ENCODE data around the gene HES5. TPM values are rescaled to one million over a fixed set of nuclear protein-coding genes. Genes with fewer than 3 reads are reported as not detected.

The HES5 gene
- total and polyA plus RNA-seq, 2 of the 4 experiments (the other 2 are of a cell fraction), result not detected

DNA sequence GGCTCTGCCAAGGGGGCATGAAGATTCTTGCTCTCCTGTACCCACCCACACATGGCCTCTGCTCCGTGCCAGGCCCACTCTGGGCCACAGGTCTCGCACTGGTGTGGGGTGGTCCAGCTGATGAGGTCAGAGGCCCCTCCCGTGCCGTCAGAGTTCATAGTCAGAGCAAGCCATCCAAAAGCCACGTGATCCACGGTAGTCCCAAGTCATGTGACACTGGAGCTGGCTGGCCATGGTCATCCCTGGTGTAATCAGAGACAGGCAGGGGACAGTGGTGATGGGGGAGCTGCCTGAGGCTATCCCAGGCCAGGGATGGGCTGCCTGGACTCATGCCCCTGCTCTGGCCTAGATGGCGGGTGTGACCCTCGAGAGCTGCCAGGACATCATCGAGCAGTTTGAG is 43.5 kb downstream of the HES5 start:
- 88% methylated on average over 3 of the region's 9 CpGs; no CpG with 5 or more reads in 1 of the 2 experiments for WGBS, 2 experiments (ENCODE audit: extremely low coverage in 2 of 2, insufficient read length in 1 of 2)
- no peak overlapping the region for H2BK120ac ChIP-seq (ENCODE audit: low read depth, low read length)
- TF ChIP-seq ELK1 (IDR thresholded peaks at IDR 0.05; ENCODE audit: borderline replicate concordance, low read depth, low read length), result no peak
- TF ChIP-seq SMC3 (IDR thresholded peaks at IDR 0.05; ENCODE audit: low read depth, low read length), result no peak
- TF ChIP-seq, protein P1, sequence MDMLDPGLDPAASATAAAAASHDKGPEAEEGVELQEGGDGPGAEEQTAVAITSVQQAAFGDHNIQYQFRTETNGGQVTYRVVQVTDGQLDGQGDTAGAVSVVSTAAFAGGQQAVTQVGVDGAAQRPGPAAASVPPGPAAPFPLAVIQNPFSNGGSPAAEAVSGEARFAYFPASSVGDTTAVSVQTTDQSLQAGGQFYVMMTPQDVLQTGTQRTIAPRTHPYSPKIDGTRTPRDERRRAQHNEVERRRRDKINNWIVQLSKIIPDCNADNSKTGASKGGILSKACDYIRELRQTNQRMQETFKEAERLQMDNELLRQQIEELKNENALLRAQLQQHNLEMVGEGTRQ (IDR thresholded peaks at IDR 0.05; ENCODE audit: low read depth, low read length), result peak; percentile 22; the same call in 1 of the 2 replicates
- no peak overlapping the region for H4K91ac ChIP-seq (ENCODE audit: insufficient read depth, low read depth, low read length)
- intact Hi-C loops (cut with micrococcal nuclease) (no loop called here), in situ Hi-C loops (cut with MboI; ENCODE audit: low sequenced_read_pairs) (no loop called here), dilution Hi-C loops (cut with HindIII; ENCODE audit: low sequenced_read_pairs, unreplicated experiment) (no loop called here)
- H3K9me3 ChIP-seq (ENCODE audit: control insufficient read depth, insufficient read depth, low read length), result peaks cover 11% of the 10 kb centered on the region
- H2BK5ac ChIP-seq (ENCODE audit: low read depth, low read length, poor library complexity, severe bottlenecking), result no peak overlapping the region
- H2BK20ac ChIP-seq (ENCODE audit: low read depth, low read length), result no peak overlapping the region
- no peak overlapping the region for H3K23ac ChIP-seq (ENCODE audit: low read depth, low read length)
- no peaks in the 10 kb centered on the region for H3K4me1 ChIP-seq (ENCODE audit: control insufficient read depth, insufficient read depth, low read length)
- H3K79me1 ChIP-seq (ENCODE audit: low read depth in 1 of 2, low read length in 2 of 2), result no peaks in the 10 kb centered on the region
- H3K56ac ChIP-seq (ENCODE audit: extremely low read depth, insufficient read depth, low read length), result no peak overlapping the region
- no peaks in the 10 kb centered on the region for H3K36me3 ChIP-seq (ENCODE audit: control insufficient read depth, insufficient read depth, low read length)
- H2AFZ ChIP-seq (replicated peaks; ENCODE audit: low read length, poor library complexity), result no peak overlapping the region
- ChIA-PET POLR2A (ENCODE audit: unreplicated experiment) (no interaction called here), CTCF (no interaction called here)
- H2BK15ac ChIP-seq (ENCODE audit: low read depth, low read length), result no peak overlapping the region
- no peak overlapping the region for H3K9ac ChIP-seq (ENCODE audit: low read depth, low read length)
- H3K18ac ChIP-seq (ENCODE audit: low read depth, low read length), result no peak overlapping the region
- no peak overlapping the region for H3K14ac ChIP-seq (replicated peaks; ENCODE audit: low read depth, low read length)
- H3K4me2 ChIP-seq (ENCODE audit: low read depth, low read length), result no peak overlapping the region
- H2AK5ac ChIP-seq (ENCODE audit: low read depth, low read length), result no peak overlapping the region
- H3K27me3 ChIP-seq (ENCODE audit: control insufficient read depth, insufficient read depth, low read length), result peaks cover 5% of the 10 kb centered on the region; the same call in 1 of the 2 replicates
- H3K4ac ChIP-seq (ENCODE audit: low read depth, low read length), result no peak overlapping the region
- ATAC-seq (ENCODE audit: low read depth) (no peak), DNase-seq (no peak)
- peaks cover 3% of the 10 kb centered on the region; the same call in 1 of the 2 replicates for H3K9me1 ChIP-seq (ENCODE audit: insufficient read depth, low read length)
- H4K5ac ChIP-seq (ENCODE audit: low read depth, low read length), result no peak overlapping the region
- H3K27ac ChIP-seq (ENCODE audit: insufficient read depth, low read length), result no peak overlapping the region
- no peak overlapping the region for H4K8ac ChIP-seq (ENCODE audit: low read depth in 2 of 2, low read length in 2 of 2)
- no peak overlapping the region for H2AK9ac ChIP-seq (replicated peaks; ENCODE audit: low read depth, low read length, poor library complexity)
- no peaks in the 10 kb centered on the region for H4K20me1 ChIP-seq (ENCODE audit: insufficient read depth, low read length)
- H3K4me3 ChIP-seq (ENCODE audit: insufficient read depth, low read depth, low read length), result no peak overlapping the region
- BruUV-seq (replicated peaks), result no TSS peak
